A549 (cell line): ENCODE data around the gene MEGF6. TPM values are rescaled to one million over a fixed set of nuclear protein-coding genes. Genes with fewer than 3 reads are reported as not detected.

ENCODE experiments used
- ATAC-seq, 2 experiments: fragments of 200-7000 bp in 1 of 2; fragments of >200 bp in 1 of 2; cut with Nextera tagmentation in 1 of 2; cut with Tn5 transposase in 1 of 2; 3 replicates each; pipeline versions ENCODE4 v1.8.0 to v1.9.1; 2018 to 2020; ENCODE audit warnings: mild to moderate bottlenecking in 1 of 2, moderate library complexity in 1 of 2
- CTCF ChIA-PET: fragments of 300-600 bp; sonication (Branson Sonifier 250); formaldehyde crosslinking; extraction: SDS; loops from one replicate; lab custom pipeline; 2021; ENCODE audit warnings: antibody characterized with exemption, inconsistent platforms; lab: Yijun Ruan, JAX
- POLR2A ChIA-PET: fragments of 350-600 bp; formaldehyde crosslinking; extraction: SDS; loops from one replicate; lab custom pipeline; 2021; ENCODE audit warnings: antibody characterized with exemption, inconsistent platforms; lab: Yijun Ruan, JAX
- DNase-seq, 2 experiments: peaks; one replicate each; pipeline versions ENCODE4 v3.0.0 to v3.0.0-alpha.2; 2011 to 2016; ENCODE audit warnings: low read depth in 1 of 2, low spot score in 1 of 2
- FAIRE-seq: peaks from 2 replicates; lab custom pipeline; 2011; peaks lifted over from hg19 to GRCh38; lab: Jason Lieb, UNC
- H3K27ac ChIP-seq, 2 experiments: fragments of >200 bp; sonication (Bioruptor Twin); formaldehyde crosslinking; 3 replicates each; pipeline ENCODE4 v1.5.1; 2016 to 2017
- H3K4me1 ChIP-seq: fragments of >200 bp; sonication (Bioruptor Twin); formaldehyde crosslinking; 3 replicates; pipeline ENCODE4 v1.6.1; 2016
- H3K4me2 ChIP-seq: fragments of >200 bp; sonication (Bioruptor Twin); formaldehyde crosslinking; 3 replicates; pipeline ENCODE4 v1.6.1; 2016
- H3K4me3 ChIP-seq: fragments of >200 bp; sonication (Bioruptor Twin); formaldehyde crosslinking; 3 replicates; pipeline ENCODE4 v1.5.1; 2016
- H3K9me3 ChIP-seq: fragments of >200 bp; sonication (Bioruptor Twin); formaldehyde crosslinking; 3 replicates; pipeline ENCODE4 v1.6.1; 2016
- ATOH8 ChIP-seq: fragments of 250-450 bp; sonication (Bioruptor Pico); IDR thresholded peaks from 2 replicates; pipeline ENCODE4 v1.5.0; 2020; ENCODE audit warnings: low read depth, mild to moderate bottlenecking, moderate library complexity
- BCL3 ChIP-seq: fragments of >200 bp; sonication (Bioruptor Twin); formaldehyde crosslinking; IDR thresholded peaks from 3 replicates; pipeline ENCODE4 v1.6.1; 2016
- CBX2 ChIP-seq: fragments of 200-600 bp; sonication (generic); IDR thresholded peaks from 2 replicates; pipeline ENCODE4 v1.6.1; 2016; ENCODE audit warnings: low read depth, mild to moderate bottlenecking, borderline replicate concordance
- CBX8 ChIP-seq: fragments of 200-600 bp; sonication (generic); IDR thresholded peaks from 2 replicates; pipeline ENCODE4 v1.6.1; 2016
- CTCF ChIP-seq: fragments of >200 bp; sonication (Bioruptor Twin); formaldehyde crosslinking; IDR thresholded peaks from 3 replicates; pipeline ENCODE4 v1.5.1; 2016
- ESRRA ChIP-seq: fragments of 150-350 bp; IDR thresholded peaks from 2 replicates; pipeline ENCODE4 v1.6.1; 2014; ENCODE audit warnings: mild to moderate bottlenecking, low read length, borderline replicate concordance
- FOSB ChIP-seq: fragments of 250-450 bp; sonication (Bioruptor Pico); IDR thresholded peaks from 2 replicates; pipeline ENCODE4 v1.5.0; 2020; ENCODE audit warnings: mild to moderate bottlenecking, moderate library complexity
- FOSL2 ChIP-seq, 2 experiments: fragments of 450-650 bp in 1 of 2; fragments of >200 bp in 1 of 2; sonication (Bioruptor Twin) in 1 of 2; formaldehyde crosslinking; IDR thresholded peaks; 2 replicates each; pipeline versions ENCODE4 v1.5.0 to v1.6.1; 2016 to 2020; ENCODE audit warnings: mild to moderate bottlenecking in 1 of 2, moderate library complexity in 1 of 2
- FOXS1 ChIP-seq: fragments of 250-450 bp; sonication (Bioruptor Pico); IDR thresholded peaks from 2 replicates; pipeline ENCODE4 v1.5.0; 2020; ENCODE audit warnings: mild to moderate bottlenecking, moderate library complexity
- JUN ChIP-seq, 2 experiments: fragments of >200 bp; sonication (Bioruptor Twin); formaldehyde crosslinking; IDR thresholded peaks; 2 replicates in 1 of 2; 3 replicates in 1 of 2; pipeline ENCODE4 v1.6.1; 2016 to 2017
- JUNB ChIP-seq: fragments of >200 bp; sonication (Bioruptor Twin); formaldehyde crosslinking; IDR thresholded peaks from 2 replicates; pipeline ENCODE4 v1.6.1; 2016
- MAFK ChIP-seq: fragments of 450-650 bp; IDR thresholded peaks from 2 replicates; pipeline ENCODE4 v1.6.1; 2014; ENCODE audit not compliant: partially characterized antibody
- NR3C1 ChIP-seq: fragments of >200 bp; sonication (Bioruptor Twin); formaldehyde crosslinking; IDR thresholded peaks from 3 replicates; pipeline ENCODE4 v1.6.1; 2017
- PHF8 ChIP-seq: fragments of 200-600 bp; sonication (generic); IDR thresholded peaks from 2 replicates; pipeline ENCODE4 v1.6.1; 2016; ENCODE audit warnings: low read depth, mild to moderate bottlenecking, antibody characterized with exemption, moderate library complexity, borderline replicate concordance
- POLR2A ChIP-seq: IDR thresholded peaks from 2 replicates; pipeline ENCODE4 v1.6.1; 2012; ENCODE audit warnings: mild to moderate bottlenecking, low read length
- RAD21 ChIP-seq, 2 experiments: fragments of >200 bp in 1 of 2; sonication (Bioruptor Twin) in 1 of 2; formaldehyde crosslinking in 1 of 2; IDR thresholded peaks in 1 of 2; conservative IDR thresholded peaks in 1 of 2; 2 replicates in 1 of 2; 3 replicates in 1 of 2; pipeline ENCODE4 v1.6.1; 2012 to 2018; ENCODE audit warnings: inconsistent platforms in 1 of 2
- RFX5 ChIP-seq: fragments of 450-650 bp; IDR thresholded peaks from 2 replicates; pipeline ENCODE4 v1.7.1; 2014; ENCODE audit warnings: antibody characterized with exemption, mild to moderate bottlenecking, moderate library complexity
- RNF2 ChIP-seq: fragments of 200-600 bp; sonication (generic); IDR thresholded peaks from 2 replicates; pipeline ENCODE4 v1.6.1; 2016; ENCODE audit warnings: low read depth, mild to moderate bottlenecking, antibody characterized with exemption, moderate library complexity, borderline replicate concordance
- SMC3 ChIP-seq: fragments of >200 bp; sonication (Bioruptor Twin); formaldehyde crosslinking; IDR thresholded peaks from 3 replicates; pipeline ENCODE4 v1.6.1; 2018; ENCODE audit warnings: inconsistent platforms
- ZNF302 ChIP-seq: fragments of 250-450 bp; sonication (Bioruptor Pico); IDR thresholded peaks from 2 replicates; pipeline ENCODE4 v1.9.0; 2021; ENCODE audit warnings: inconsistent platforms, mild to moderate bottlenecking, moderate library complexity
- WGBS: methylation state at CpG from one replicate; pipeline ENCODE4 v1.1.6; 2017; ENCODE audit errors: missing lambda C conversion rate; 5-methylcytosine and 5-hydroxymethylcytosine counted together
- polyA plus RNA-seq, 4 experiments: library from polyadenylated mRNA; depleted of rRNA in 3 of 4; stranded (reverse); fragments of >200 nt; fragmentation: RNase III in 1 of 4; extraction: RNeasy Plus Mini Kit Qiagen cat#74134 plus additional on column Dnase treatment in 1 of 4; gene quantifications; 2 replicates in 3 of 4; 3 replicates in 1 of 4; pipeline ENCODE4 v1.2.3, GENCODE V29; 2011 to 2017

MEGF6 gene
- polyA plus RNA-seq, 2 of the 4 experiments (the other 2 are of a cell fraction) = 0.66 to 13.7 TPM

- TF ChIP-seq CBX8 (no peak), SMC3 (peak; percentile 63), PHF8 (no peak), BCL3 (no peak), CTCF (peak; percentile 56), JUN (IDR thresholded peaks at IDR 0.05) (no peak), RFX5 (no peak), FOSL2 (IDR thresholded peaks at IDR 0.05) (no peak), FOSL2 (CRISPR knock-in tag; IDR thresholded peaks at IDR 0.05) (no peak), RAD21 (conservative IDR thresholded peaks at IDR 0.05 in 1 of 2, IDR thresholded peaks at IDR 0.05 in 1 of 2) (peak; percentile 38 to 51), CBX2 (no peak), ATOH8 (CRISPR knock-in tag) (no peak), POLR2A (no peak), RNF2 (no peak)
- H3K4me3 ChIP-seq = no peak overlapping the region
- H3K27ac ChIP-seq = peak overlapping the region in 1 of 2 experiments; percentile 75; a peak in 1 of 6 replicates
- no peak for FAIRE-seq
- peak; percentile 23 to 25 for DNase-seq
- WGBS = 47% methylated on average over 26 of the region's 31 CpGs
- H3K9me3 ChIP-seq = peaks cover 4% of the 10 kb centered on the region; the same call in 1 of the 3 replicates
- ChIA-PET CTCF (interaction anchor here (0.6 to 9.5 kb wide), 8 partner anchors 16 to 456 kb away, joined by 3 to 77 read pairs (median 4); no protein-coding TSS in a partner anchor), POLR2A (no interaction called here)
- H3K4me2 ChIP-seq = no peak overlapping the region
- peaks cover 16% of the 10 kb centered on the region for H3K4me1 ChIP-seq
- ATAC-seq = peak in 1 of 2 experiments; percentile 62; a peak in 3 of 6 replicates
Measured at GRCh38 chr1:3483801-3484444, 127.4 kb downstream of the MEGF6 start.

GRCh38 chr1:3483380-3483779, 127.9 kb downstream of the MEGF6 start:
- no peak for TF ChIP-seq FOXS1 (CRISPR knock-in tag)
- TF ChIP-seq ESRRA = no peak
- TF ChIP-seq FOSB = no peak
- no peak for TF ChIP-seq ZNF302 (CRISPR knock-in tag)
- no peak for TF ChIP-seq JUNB
- TF ChIP-seq MAFK = no peak
- TF ChIP-seq NR3C1 = no peak
- FAIRE-seq (no peak), ATAC-seq (peak in 1 of 2 experiments; percentile 3; a peak in 1 of 6 replicates), DNase-seq (no peak)
- peak overlapping the region in 1 of 2 experiments; percentile 75; a peak in 3 of 6 replicates for H3K27ac ChIP-seq
- ChIA-PET CTCF (interaction anchor here (0.6 to 9.5 kb wide), 5 partner anchors 9 to 132 kb away, joined by 3 to 77 read pairs (median 6); no protein-coding TSS in a partner anchor), POLR2A (no interaction called here)
- no CpG with 5 or more reads among the region's 14 CpGs for WGBS
- H3K4me3 ChIP-seq = no peak overlapping the region
- peaks cover 16% of the 10 kb centered on the region for H3K4me1 ChIP-seq
- H3K9me3 ChIP-seq = peaks cover 3% of the 10 kb centered on the region; the same call in 1 of the 3 replicates
- no peak overlapping the region for H3K4me2 ChIP-seq
